Right lobe of liver (tissue), 6 donors: ENCODE measurements around the gene GNPTG. TPM values are rescaled to one million over a fixed set of nuclear protein-coding genes. Genes with fewer than 3 reads are reported as not detected.
"Not testable (repeated sequence)": the region's sequence is repeated elsewhere in the genome, so short reads cannot be mapped to it uniquely, and the experiment has no call there.

ENCODE experiments used
- ATAC-seq, 4 donors: fragments of 200-7000 bp; cut with Tn5 transposase; one replicate each; pipeline ENCODE4 v1.9.1; 2020; ENCODE audit warnings: mild to moderate bottlenecking in 4 of 4, moderate library complexity in 4 of 4
- DNase-seq, 3 donors: peaks; one replicate each; pipeline ENCODE4 v3.0.0-alpha.2; 2020
- H3K27ac ChIP-seq, 3 donors: fragments of 200-600 bp; one replicate each; pipeline ENCODE4 v1.8.0; 2022
- H3K27me3 ChIP-seq, 2 donors: fragments of 200-600 bp; one replicate each; pipeline ENCODE4 v1.8.0; 2022
- H3K36me3 ChIP-seq, 4 donors: fragments of 200-600 bp; sonication (generic) in 1 of 4; one replicate each; pipeline versions ENCODE4 v1.5.1 to v1.8.0; 2017 to 2022; ENCODE audit warnings: control low read depth in 1 of 4
- H3K4me1 ChIP-seq, 4 donors: fragments of 200-600 bp; sonication (generic) in 1 of 4; one replicate each; pipeline versions ENCODE4 v1.5.1 to v1.8.0; 2017 to 2022; ENCODE audit warnings: control low read depth in 1 of 4
- H3K4me3 ChIP-seq, 3 donors: fragments of 200-600 bp; one replicate each; pipeline ENCODE4 v1.8.0; 2022
- H3K9me3 ChIP-seq, 4 donors: fragments of 200-600 bp; sonication (generic) in 1 of 4; one replicate each; pipeline versions ENCODE4 v1.5.1 to v1.8.0; 2017 to 2022; ENCODE audit warnings: control low read depth in 1 of 4
- POLR2A ChIP-seq: fragments of 450-650 bp; IDR thresholded peaks from one replicate; pipeline ENCODE4 v1.6.1; 2017; ENCODE audit warnings: antibody characterized with exemption, mild to moderate bottlenecking
- WGBS: methylation state at CpG from one replicate; pipeline ENCODE4 v1.1.6; 2018; ENCODE audit warnings: low coverage, low lambda C conversion rate; ENCODE audit not compliant: insufficient coverage; ENCODE audit errors: missing lambda C conversion rate; 5-methylcytosine and 5-hydroxymethylcytosine counted together
- intact Hi-C, 2 donors: fragments of 100-400 bp; cut with DNase I; formaldehyde crosslinking; loops; one replicate each; pipeline versions ENCODE4 v1.11.2 to v1.14.1; 2022
- total RNA-seq, 6 experiments: library from RNA; depleted of rRNA in 2 of 6; stranded (reverse); fragments of >200 nt in 2 of 6; fragmentation: NEBNext Ultra II Directional in 3 of 6; extraction: Animal tissue kit (Norgen Biotek cat#: 25700) in 3 of 6; gene quantifications; one replicate each; pipeline versions ENCODE4 v1.1.0 to v1.2.4, GENCODE V29; 2016 to 2023
- TF ChIP-seq, protein P1 (sequence below), 4 donors: fragments of 200-600 bp in 3 of 4; fragments of 450-650 bp in 1 of 4; IDR thresholded peaks; one replicate each; pipeline versions ENCODE4 v1.5.1 to v1.8.0; 2016 to 2022; ENCODE audit warnings: antibody characterized with exemption in 4 of 4, mild to moderate bottlenecking in 2 of 4
- donor health status: DM: no; HTN: yes; CAD: no.
- donor health status: DM: no; HTN: no; CAD: no.
- donor health status: DM: no; HTN: no; CAD: no.
- donor health status: DM: no; HTN: yes; CAD: no.
- donor health status: DM: no; HTN: yes; CAD: no.

Gene GNPTG
- total RNA-seq, 6 experiments from 2014 or later: 44.3 to 72.8 (median 63.0) TPM

GRCh38 chr16:1326391-1326790 lies 25.3 kb upstream of the GNPTG start:
- no peak for DNase-seq
- H3K27ac ChIP-seq: no peak overlapping the region
- TF ChIP-seq, protein P1, sequence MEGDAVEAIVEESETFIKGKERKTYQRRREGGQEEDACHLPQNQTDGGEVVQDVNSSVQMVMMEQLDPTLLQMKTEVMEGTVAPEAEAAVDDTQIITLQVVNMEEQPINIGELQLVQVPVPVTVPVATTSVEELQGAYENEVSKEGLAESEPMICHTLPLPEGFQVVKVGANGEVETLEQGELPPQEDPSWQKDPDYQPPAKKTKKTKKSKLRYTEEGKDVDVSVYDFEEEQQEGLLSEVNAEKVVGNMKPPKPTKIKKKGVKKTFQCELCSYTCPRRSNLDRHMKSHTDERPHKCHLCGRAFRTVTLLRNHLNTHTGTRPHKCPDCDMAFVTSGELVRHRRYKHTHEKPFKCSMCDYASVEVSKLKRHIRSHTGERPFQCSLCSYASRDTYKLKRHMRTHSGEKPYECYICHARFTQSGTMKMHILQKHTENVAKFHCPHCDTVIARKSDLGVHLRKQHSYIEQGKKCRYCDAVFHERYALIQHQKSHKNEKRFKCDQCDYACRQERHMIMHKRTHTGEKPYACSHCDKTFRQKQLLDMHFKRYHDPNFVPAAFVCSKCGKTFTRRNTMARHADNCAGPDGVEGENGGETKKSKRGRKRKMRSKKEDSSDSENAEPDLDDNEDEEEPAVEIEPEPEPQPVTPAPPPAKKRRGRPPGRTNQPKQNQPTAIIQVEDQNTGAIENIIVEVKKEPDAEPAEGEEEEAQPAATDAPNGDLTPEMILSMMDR (IDR thresholded peaks at IDR 0.05): no peak
- TF ChIP-seq POLR2A: no peak
- 82% methylated on average over 5 of the region's 17 CpGs for WGBS
- no peaks in the 10 kb centered on the region for H3K27me3 ChIP-seq
- no peak for ATAC-seq
- no peaks in the 10 kb centered on the region for H3K9me3 ChIP-seq
- no peak overlapping the region for H3K4me3 ChIP-seq
- peaks cover 0 to 29% (median 8%) of the 10 kb centered on the region in 4 donors for H3K36me3 ChIP-seq
- intact Hi-C loops: no loop called here
- peaks cover 0 to 3% (median 1%) of the 10 kb centered on the region in 4 donors for H3K4me1 ChIP-seq

DNA sequence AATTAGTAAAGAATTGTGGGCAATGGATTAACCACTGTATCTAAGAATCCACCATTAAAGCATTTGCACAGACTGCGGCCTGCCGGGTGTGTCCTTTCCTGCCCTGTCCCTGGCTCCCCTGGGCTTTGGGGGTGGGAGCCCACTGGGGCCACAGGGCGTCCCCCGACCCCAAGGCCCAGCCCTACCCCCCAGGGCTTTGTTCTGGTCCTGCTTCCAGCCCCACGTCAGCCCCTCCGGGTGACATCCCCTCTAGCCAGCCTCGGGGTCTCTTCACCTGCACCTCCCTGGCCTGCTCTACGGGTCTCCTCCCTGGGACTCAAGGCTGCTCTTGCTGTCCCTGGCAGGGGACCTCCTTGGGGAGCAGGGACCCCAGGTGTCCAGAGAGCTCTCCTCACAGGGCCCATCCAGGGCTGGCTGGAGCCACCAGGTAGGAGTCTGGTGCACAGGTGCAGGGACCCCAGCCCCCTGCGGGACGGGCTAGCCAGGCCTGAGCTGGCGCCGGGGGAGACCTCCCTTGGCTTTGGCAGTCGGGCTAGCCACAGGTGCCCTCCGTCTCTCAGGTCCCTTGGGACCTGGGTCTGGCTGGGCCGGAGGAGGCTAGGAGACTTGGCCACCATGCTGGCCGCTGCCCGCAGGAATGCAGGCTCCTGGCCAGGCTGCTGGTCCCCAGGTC lies 24.6 kb upstream of the GNPTG start:
- H3K4me1 ChIP-seq: peaks cover 0 to 10% (median 5%) of the 10 kb centered on the region in 4 donors
- H3K27ac ChIP-seq: no peak overlapping the region
- H3K27me3 ChIP-seq: no peaks in the 10 kb centered on the region
- no CpG with 5 or more reads among the region's 17 CpGs for WGBS
- no peaks in the 10 kb centered on the region for H3K9me3 ChIP-seq
- intact Hi-C loops: no loop called here
- TF ChIP-seq, protein P1 (IDR thresholded peaks at IDR 0.05): no peak
- TF ChIP-seq POLR2A: no peak
- no peak for ATAC-seq
- H3K36me3 ChIP-seq: peaks cover 0 to 24% (median 8%) of the 10 kb centered on the region in 4 donors
- no peak for DNase-seq
- no peak overlapping the region for H3K4me3 ChIP-seq

DNA sequence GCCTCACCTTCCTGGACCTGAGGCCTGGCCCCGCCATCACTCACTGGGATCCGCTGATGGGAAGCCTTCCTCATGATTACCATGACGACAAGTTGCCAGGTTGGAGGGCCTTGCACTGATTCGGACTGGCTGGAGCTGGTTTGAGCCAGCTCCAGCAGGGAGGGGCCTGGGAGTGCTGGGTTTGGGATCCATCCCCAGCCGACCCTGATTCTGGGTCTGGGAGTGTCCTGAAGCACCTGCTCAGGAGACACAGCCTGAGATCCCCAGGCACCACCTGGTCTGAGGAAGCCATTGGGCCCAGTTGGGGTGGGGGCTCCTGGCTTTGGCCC lies 24.1 kb upstream of the GNPTG start:
- ATAC-seq (no peak), DNase-seq (no peak)
- no peak overlapping the region for H3K27ac ChIP-seq
- no peaks in the 10 kb centered on the region for H3K9me3 ChIP-seq
- intact Hi-C loops: no loop called here
- peaks cover 0 to 20% (median 8%) of the 10 kb centered on the region in 4 donors for H3K36me3 ChIP-seq
- peaks cover 0 to 15% (median 7%) of the 10 kb centered on the region in 4 donors for H3K4me1 ChIP-seq
- H3K4me3 ChIP-seq: no peak overlapping the region
- TF ChIP-seq POLR2A: no peak
- TF ChIP-seq, protein P1 (IDR thresholded peaks at IDR 0.05): no peak
- peaks cover 0 to 1% of the 10 kb centered on the region in 2 donors for H3K27me3 ChIP-seq
- WGBS: 80% methylated on average over 1 of the region's 5 CpGs

- not testable (repeated sequence) for DNase-seq
These were observed 23.6 kb upstream of the GNPTG start for GRCh38 chr16:1328136-1328535.

DNA sequence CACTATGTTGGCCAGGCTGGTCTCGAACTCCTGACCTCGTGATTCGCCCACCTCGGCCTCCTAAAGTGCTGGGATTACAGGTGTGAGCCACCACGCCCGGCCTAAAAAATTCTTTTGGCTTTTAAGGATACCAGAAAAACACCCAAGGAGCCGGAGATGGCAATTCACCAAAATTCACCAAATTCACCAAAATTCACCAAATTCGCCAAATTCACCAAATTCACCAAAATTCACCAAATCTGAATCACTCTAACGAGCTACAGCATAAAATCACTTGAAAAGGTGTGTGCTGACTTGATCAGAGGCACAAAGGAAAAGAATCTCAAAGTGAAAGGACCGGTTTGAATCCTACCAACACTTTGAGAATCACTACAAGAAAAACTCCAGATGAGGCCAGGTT lies 22.8 kb upstream of the GNPTG start:
- H3K27ac ChIP-seq, DNase-seq, intact Hi-C loops, H3K4me3 ChIP-seq, ATAC-seq, H3K9me3 ChIP-seq, H3K27me3 ChIP-seq: not testable (repeated sequence)
- Histone ChIP-seq H3K4me1 (peaks cover 0 to 23% (median 9%) of the 10 kb centered on the region in 4 donors), H3K36me3 (peaks cover 0 to 14% (median 7%) of the 10 kb centered on the region in 4 donors)
- 86% methylated on average over 6 of the region's 10 CpGs for WGBS

More at GRCh38 chr16:1328136-1328535, 23.6 kb upstream of the GNPTG start:
- H3K4me3 ChIP-seq, intact Hi-C loops, H3K27me3 ChIP-seq, H3K9me3 ChIP-seq, H3K27ac ChIP-seq, ATAC-seq: not testable (repeated sequence)
- 75% methylated on average over 4 of the region's 20 CpGs for WGBS
- Histone ChIP-seq H3K36me3 (peaks cover 0 to 19% (median 8%) of the 10 kb centered on the region in 4 donors), H3K4me1 (peaks cover 0 to 18% (median 9%) of the 10 kb centered on the region in 4 donors)
